ENCODE measurements around the gene TNFRSF17. TPM values are rescaled to one million over a fixed set of nuclear protein-coding genes. Genes with fewer than 3 reads are reported as not detected.

TNFRSF17 gene
- total RNA-seq, 2 donors from 2014 or later: not detected

DNA sequence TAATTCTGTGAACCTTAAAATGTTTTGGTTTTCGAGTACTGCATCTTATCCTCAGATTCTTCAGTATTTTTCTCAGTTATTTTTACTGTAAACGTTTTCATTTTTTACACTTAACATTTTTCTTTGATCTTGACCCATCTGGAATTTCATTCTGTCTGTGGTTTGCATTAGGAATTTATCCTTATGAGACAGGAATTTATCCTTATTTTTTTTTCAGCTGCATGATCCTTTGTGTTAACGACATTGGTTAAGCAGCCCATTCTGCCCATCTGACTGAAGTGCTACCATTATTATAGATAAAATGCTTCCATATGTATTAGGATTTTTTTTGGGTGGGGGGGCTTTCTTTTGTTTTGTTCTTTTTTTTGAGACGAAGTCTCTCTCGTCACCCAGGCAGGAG, 52.5 kb downstream of the TNFRSF17 start:
- H3K4me3 Mint-ChIP-seq: no peak overlapping the region
- no peaks in the 10 kb centered on the region for H3K36me3 Mint-ChIP-seq (ENCODE audit: low read depth)
- Histone ChIP-seq H3K4me1 (ENCODE audit: control insufficient read depth, insufficient read depth, low read length) (no peaks in the 10 kb centered on the region), H3K4me3 (ENCODE audit: low read length) (no peak overlapping the region), H3K27ac (ENCODE audit: low read depth, low read length) (no peak overlapping the region), H3K9me3 (ENCODE audit: control insufficient read depth, low read length) (no peaks in the 10 kb centered on the region), H3K36me3 (ENCODE audit: control insufficient read depth, insufficient read depth, low read length) (no peaks in the 10 kb centered on the region), H3K27me3 (ENCODE audit: control insufficient read depth, insufficient read depth, low read length, poor library complexity, severe bottlenecking) (no peaks in the 10 kb centered on the region), H3K9ac (ENCODE audit: extremely low read depth, low read length, poor library complexity, severe bottlenecking) (no peak overlapping the region)
- DNase-seq: no peak
- 98% methylated on average over 5 of the region's 5 CpGs; no CpG with 5 or more reads in 1 of the 2 experiments for WGBS, 2 experiments (ENCODE audit: insufficient coverage in 1 of 2, insufficient read length in 1 of 2)
- no peaks in the 10 kb centered on the region for H3K9me3 Mint-ChIP-seq
- H3K27ac Mint-ChIP-seq: no peak overlapping the region
- H3K4me1 Mint-ChIP-seq: peaks cover 2% of the 10 kb centered on the region
- no peaks in the 10 kb centered on the region for H3K27me3 Mint-ChIP-seq (ENCODE audit: insufficient read depth)
- TF ChIP-seq, protein P1, sequence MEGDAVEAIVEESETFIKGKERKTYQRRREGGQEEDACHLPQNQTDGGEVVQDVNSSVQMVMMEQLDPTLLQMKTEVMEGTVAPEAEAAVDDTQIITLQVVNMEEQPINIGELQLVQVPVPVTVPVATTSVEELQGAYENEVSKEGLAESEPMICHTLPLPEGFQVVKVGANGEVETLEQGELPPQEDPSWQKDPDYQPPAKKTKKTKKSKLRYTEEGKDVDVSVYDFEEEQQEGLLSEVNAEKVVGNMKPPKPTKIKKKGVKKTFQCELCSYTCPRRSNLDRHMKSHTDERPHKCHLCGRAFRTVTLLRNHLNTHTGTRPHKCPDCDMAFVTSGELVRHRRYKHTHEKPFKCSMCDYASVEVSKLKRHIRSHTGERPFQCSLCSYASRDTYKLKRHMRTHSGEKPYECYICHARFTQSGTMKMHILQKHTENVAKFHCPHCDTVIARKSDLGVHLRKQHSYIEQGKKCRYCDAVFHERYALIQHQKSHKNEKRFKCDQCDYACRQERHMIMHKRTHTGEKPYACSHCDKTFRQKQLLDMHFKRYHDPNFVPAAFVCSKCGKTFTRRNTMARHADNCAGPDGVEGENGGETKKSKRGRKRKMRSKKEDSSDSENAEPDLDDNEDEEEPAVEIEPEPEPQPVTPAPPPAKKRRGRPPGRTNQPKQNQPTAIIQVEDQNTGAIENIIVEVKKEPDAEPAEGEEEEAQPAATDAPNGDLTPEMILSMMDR (conservative IDR thresholded peaks at IDR 0.05): no peak

Other genes starting within 250 kb of the TNFRSF17 start
- gene TXNDC11, start 222.4 kb upstream of the TNFRSF17 start, total RNA-seq: 10 to 100 TPM; 16.4 to 20.8 TPM
- gene ZC3H7A, start 168.0 kb upstream of the TNFRSF17 start, total RNA-seq: 10 to 100 TPM; 37.7 to 38.5 TPM
- gene RSL1D1, start 113.7 kb upstream of the TNFRSF17 start, total RNA-seq: 100 to 1,000 TPM; 148 to 162 TPM
- 100 to 1,000 TPM; 110 to 115 TPM for gene GSPT1, start 49.3 kb upstream of the TNFRSF17 start, total RNA-seq
- 10 to 100 TPM; 10.2 to 15.0 TPM for gene NPIPB2, start 23.2 kb upstream of the TNFRSF17 start, total RNA-seq
- gene SNX29, start 11.5 kb downstream of the TNFRSF17 start, total RNA-seq: 10 to 100 TPM; 11.0 to 18.3 TPM